GM18858 (cell line): ENCODE results near the gene TMEM81.

Source experiments
- ATAC-seq: cut with Tn5 transposase; IDR thresholded peaks from one replicate; pipeline ENCODE4 v1.9.1; 2021; ENCODE audit not compliant: unreplicated experiment

Gene TMEM81

DNA sequence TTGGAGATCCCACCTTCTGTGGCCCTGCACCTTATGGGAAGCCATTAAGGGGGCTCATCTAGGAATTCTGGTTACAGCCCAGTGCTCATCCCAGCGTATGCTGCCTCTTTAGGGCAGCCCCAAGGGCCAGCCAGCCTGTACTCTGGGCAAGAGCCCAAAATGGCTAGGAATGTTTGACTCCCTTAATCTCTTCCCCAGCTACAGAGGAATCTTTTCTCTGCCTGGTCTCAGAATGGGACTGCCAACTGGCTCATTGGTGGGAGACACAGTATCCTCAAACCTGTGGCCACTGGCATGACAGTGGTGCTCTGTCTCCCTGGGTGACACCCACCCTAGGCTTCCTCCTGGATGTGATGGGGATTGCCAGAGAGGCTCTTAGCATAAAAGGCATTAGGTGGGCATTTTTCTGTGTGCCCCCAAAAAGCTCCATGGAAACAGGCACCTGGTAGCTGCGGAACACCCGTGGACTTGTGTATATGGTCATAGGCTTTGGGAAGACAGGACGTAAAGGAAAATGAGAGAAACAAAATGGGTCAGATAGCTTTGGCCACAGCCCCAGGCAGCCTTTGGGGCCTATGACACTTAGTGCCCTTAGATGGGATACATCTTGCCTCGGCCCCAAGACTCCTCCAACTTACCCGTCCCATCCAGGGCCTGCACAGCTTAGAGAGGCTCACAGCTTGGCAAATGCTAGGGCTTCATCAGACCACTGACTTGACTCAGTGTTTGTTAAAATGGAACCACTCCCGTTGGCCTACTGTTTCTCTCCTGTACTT is 6.9 kb downstream of the TMEM81 start:
- ATAC-seq, result no peak

DNA sequence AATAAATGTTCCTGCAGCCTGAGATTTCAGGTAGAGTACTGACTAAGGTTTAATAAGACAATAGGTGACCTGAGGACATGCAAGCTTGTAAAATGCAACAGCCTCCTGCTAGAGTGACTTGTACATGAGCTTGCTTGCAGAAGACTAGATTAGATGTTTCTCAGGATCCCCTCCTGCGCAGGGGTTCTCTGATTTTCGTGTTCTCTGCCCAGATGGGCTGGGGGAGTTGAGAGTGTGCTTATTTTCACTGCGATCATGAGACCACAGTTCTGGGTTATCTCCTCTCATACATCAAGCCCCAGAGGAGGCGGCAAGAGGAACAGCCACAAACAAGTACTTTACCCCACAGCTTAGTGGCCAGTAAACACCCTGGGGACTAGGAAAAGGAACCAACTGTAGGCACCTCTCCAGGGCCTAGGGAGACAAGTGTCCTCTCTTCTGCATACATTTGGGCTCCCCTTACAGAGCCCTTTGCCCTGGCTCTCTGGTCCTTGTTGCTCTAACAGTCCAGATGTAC is 8.0 kb downstream of the TMEM81 start:
- no peak for ATAC-seq

DNA sequence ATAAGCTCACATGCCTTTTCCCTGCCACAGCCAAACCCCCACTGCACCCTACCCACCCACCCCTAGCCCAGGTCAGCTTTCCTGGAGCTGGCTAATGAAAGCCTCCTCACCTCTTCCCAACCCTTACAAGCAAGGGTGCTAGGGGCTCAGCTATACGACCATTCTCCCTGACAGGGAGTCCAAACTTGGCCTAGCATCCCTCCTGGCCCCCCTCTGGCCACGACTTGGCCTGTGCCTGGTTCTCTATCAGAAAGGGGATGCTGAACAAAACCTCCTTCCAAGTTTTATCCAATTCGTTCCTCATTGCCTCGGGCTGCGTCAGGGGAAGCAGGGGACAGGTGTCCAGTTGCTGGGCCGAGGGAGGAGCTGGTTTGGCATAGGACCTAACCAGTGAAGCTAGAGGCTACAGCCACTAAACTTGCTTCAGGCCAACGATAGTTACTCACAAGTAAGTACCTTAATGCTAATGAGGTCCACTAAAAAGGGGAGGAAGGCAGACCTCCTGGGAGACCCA is 8.6 kb downstream of the TMEM81 start:
- no peak for ATAC-seq

DNA sequence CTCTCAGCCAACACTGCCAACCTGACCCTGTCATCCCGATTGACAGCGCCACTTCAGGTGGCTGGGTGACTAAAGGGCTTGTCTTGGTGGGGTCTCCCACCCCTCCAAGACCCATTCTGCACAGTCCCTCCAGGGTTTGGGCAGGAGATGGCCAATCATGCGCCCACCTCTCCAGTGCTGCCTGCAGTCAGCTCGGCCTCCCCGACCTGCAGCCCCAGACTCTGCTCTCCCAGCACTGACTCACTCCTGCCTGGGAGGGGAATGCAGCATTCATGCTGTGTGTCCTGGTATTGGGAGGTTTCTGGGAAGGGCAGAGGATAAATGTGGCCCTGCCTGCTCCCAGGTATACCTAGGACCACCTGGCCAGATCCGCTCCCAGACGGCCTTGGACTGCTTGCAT is 9.7 kb downstream of the TMEM81 start:
- ATAC-seq, result no peak

GRCh38 chr1:205074084-205074483 is 10.2 kb downstream of the TMEM81 start:
- ATAC-seq, result no peak

DNA sequence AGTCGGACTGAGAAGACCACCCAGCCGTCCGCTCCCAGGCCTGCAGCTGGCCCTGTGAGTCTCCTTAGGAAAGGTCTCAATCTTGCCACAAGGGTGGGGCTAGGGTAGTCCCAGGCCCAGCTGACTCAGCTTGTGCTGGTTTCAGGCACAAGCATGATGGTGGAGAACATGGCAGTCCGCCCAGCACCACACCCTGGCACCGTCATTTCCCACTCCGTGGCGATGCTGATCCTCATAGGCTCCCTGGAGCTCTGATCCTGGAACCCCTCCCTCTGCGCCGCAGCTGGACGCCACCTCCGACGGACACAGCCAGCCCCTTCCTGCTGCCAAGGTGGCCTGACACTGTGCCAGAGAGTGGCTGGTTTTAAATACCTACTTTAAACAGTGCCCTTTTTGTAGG is 10.7 kb downstream of the TMEM81 start:
- no peak for ATAC-seq

- no peak for ATAC-seq
Measured at GRCh38 chr1:205072881-205073280, 11.4 kb downstream of the TMEM81 start.

DNA sequence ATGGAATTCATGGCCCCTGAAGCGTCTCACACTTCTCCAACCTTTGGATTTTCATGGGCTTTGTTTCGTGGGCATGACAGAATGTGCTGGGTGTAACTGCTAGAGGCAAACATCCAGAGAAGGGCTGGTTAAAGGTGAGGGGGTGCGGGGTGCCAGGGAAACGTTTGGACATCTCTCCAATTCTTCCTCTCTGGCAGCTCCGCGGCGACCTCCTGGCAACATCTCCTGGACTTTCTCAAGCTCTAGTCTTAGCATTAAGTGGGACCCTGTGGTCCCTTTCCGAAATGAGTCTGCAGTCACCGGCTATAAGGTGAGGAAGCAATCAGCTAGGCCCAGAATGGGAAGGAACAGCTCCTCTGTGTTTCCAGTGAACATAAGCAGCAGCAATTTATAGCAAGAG is 12.0 kb downstream of the TMEM81 start:
- ATAC-seq, result no peak

DNA sequence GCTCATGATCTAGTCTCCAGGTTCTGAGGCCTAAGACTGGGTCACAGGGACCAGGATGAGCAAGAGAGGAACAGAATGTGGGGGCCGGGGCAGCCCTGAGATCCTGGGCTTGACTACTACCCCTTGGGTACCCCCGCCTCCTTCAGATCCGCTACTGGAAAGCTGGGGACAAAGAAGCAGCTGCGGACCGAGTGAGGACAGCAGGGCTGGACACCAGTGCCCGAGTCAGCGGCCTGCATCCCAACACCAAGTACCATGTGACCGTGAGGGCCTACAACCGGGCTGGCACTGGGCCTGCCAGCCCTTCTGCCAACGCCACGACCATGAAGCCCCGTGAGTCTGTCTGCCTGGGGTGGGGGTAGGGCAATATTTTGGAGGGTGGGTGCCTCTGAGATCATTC is 12.5 kb downstream of the TMEM81 start:
- ATAC-seq, result no peak

DNA sequence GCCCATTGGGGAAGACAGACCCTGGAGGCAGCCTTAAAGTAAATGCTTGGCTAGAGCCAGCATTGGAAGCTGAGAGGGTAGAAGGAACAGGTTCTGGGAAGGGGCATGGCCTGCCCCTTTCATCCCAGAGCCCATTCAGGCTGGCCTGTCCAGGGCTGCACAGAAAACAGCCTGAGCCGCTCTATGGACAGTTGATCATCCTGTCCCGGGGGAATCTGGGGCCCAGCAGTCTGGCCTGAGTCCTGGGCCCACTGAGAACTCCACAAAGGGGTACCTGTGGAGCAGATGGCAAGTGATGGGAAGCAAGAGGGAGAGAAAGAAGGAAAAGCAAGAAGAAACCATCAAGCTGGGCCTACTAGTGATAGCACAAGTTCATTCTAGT is 13.2 kb downstream of the TMEM81 start:
- no peak for ATAC-seq

DNA sequence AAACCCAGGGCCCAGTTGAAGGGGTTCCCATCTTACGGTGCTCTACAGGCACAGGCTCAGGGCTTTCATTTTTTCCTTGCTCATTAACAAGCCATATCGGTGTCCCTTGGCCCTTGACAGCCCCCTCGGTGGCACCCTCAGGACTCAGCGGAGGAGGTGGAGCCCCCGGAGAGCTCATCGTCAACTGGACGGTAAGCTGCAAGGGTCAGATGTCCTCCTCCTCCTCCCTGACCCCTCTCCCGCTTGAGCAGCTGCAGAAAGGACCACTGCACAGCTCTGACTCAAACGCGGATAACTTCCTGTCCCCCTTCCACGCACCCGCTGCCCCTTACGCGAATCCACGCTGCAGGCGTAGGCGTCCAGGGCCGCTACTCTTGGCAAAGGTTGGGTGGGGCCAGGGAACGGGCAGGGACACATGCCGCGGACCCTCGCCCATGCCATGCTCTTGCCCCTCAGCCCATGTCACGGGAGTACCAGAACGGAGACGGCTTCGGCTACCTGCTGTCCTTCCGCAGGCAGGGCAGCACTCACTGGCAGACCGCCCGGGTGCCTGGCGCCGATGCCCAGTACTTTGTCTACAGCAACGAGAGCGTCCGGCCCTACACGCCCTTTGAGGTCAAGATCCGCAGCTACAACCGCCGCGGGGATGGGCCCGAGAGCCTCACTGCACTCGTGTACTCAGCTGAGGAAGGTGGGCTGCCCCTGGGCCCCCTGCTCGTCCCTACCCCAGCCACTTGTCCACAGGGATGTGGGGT is 14.7 kb downstream of the TMEM81 start:
- ATAC-seq, result no peak

DNA sequence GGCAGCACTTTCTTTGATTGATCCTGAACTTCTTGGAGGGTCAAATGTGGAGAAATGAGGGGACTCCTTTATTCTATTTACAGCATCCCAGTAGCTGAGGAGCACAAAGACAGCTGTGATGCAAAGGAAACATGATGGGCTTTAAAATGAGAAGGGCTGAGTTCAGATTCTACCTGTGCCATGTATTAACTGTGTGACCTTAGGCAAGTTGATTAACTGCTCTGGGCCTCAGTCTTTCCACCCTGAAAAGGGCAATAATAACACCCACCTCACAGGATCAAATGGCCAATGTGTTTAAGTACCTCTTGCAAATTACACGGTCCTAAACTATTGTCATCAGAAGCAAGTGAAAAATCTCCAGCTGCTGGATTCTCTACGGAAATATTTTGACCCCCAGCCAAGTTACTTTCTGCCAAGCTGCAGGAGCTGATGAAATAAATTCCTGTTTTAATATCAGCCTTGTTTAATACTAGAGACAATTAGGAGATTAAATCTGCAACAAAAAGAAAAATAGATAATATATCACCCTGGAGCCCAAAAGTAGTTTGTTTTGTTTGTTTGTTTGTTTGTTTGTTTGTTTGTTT is 15.7 kb downstream of the TMEM81 start:
- no peak for ATAC-seq

DNA sequence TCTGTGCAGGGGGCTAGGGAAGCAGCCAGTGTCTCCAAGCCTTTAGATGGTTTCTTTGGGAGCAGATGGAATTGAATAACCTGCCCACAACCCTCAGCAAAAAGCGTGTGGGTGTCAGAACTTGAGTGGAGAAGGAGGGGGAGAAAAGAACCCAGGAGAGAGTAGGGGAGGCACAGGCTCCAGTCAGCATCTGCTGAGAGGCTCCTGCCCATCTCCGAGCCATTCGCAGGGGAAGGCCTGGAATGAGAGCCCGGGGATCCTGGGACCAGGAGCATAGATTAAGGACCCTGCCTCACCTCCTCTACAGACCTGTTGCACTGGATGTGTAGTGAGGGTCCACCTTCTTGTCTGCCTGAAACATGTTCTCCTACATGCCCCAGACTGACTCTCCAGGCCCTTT is 16.3 kb downstream of the TMEM81 start:
- ATAC-seq, result no peak

DNA sequence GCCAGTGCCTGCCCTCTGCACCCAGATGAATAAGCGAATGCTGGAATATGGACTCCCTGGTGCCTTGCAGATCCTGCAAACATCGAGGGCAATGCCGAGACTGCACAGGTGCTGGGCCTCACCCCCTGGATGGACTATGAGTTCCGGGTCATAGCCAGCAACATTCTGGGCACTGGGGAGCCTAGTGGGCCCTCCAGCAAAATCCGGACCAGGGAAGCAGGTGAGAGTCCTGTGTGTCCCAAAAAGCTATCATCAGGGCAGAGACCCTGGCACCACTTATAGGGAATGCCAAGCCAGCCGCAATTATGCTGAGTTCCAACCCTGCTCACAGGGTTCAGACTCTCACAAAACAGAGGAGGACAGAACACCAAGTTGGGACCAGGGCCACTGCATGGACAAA is 17.2 kb downstream of the TMEM81 start:
- ATAC-seq, result no peak

DNA sequence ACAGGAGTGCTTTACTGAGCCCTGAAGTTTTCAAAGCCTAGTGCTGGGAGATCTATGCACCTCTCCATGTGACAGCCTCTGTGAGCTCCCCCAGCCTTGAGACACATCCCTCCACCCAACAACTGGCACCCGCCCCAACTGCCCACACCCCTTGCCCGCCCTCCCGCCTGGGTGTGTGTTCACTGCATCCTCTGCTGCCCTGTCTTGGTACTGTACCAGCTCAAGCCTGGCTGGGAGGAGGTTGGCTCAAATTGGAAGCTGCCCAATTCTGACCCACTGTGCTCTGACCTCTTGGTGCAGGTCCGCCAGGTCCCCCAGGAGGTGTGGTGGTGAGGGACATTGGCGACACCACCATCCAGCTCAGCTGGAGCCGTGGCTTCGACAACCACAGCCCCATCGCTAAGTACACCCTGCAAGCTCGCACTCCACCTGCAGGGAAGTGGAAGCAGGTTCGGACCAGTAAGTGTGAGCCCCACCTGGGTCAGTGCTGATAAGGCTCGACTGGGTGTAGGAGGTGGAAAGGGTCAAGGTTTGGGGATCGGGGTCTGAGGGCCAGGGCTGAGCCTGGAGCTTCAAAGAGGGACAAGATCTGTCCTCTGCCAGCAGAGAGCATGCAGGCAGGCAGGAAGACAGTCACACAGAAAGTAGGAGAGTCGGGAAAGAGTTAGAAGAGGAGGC is 18.0 kb downstream of the TMEM81 start:
- ATAC-seq, result no peak

GRCh38 chr1:205065666-205066065 is 18.6 kb downstream of the TMEM81 start:
- ATAC-seq, result no peak

DNA sequence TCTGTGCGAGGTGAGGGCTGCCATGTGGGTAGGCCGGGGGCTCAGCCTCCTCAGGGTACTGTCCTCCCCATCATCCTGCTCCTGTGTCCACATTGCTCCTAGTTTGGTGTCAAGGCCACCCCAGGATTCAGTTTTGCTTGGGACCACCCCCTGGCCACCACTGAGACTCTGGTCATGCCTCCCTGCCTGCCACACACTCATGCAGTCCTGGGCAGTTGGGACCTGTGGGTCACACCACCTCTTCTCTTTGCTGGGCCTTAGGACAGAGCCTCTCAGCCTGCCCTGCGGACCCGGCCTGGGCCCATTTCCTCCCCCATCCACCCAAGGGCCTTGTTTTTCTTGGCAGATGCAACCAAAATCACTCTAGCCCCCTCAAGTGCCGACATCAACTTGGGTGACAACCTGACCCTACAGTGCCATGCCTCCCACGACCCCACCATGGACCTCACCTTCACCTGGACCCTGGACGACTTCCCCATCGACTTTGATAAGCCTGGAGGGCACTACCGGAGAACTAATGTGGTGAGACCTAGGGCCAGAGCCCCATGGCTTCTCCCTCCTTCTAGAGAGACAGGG is 19.4 kb downstream of the TMEM81 start:
- ATAC-seq, result no peak

- ATAC-seq, result no peak
Measured at GRCh38 chr1:205064301-205064700, 20.0 kb downstream of the TMEM81 start.

GRCh38 chr1:205062895-205063294 is 21.4 kb downstream of the TMEM81 start:
- ATAC-seq, result no peak

DNA sequence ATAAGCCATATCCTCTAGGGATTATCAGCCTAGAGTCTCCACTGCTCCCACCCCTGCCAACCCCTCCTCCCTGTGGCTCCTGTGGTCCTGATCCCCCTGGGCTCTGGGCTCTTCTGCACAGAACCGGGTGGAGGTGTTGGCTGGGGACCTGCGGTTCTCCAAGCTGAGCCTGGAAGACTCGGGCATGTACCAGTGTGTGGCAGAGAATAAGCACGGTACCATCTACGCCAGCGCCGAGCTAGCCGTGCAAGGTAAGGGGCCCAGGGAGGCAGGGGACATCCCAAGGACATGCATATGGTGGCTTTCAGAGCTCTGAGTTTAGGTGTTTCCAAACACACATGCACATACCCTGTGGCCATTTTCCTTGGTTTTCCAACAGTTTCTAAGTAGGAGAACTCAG is 21.9 kb downstream of the TMEM81 start:
- no peak for ATAC-seq

DNA sequence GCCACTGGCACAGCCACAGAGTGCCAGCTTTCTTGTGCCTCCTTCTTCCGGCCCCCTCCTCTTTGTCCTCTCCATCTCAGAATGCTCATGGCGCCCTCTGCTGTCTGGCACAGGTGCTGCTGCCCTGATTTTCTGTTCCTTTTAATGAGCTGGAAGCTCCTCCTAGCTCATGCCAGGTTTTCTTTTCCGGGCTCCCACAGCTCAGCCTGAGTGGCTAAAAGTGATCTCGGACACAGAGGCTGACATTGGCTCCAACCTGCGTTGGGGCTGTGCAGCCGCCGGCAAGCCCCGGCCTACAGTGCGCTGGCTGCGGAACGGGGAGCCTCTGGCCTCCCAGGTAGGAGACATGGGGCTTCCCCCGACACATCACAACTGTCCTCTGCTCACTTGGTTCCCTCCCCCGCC is 22.6 kb downstream of the TMEM81 start:
- ATAC-seq, result no peak
